GM23338 (cell line): Measurements from ENCODE around the gene HELZ.

Experiments
- CREB1 ChIP-seq: fragments of 250-450 bp; sonication (Bioruptor Pico); IDR thresholded peaks from 2 replicates; pipeline ENCODE4 v1.5.0; 2020; ENCODE audit warnings: low read depth, mild to moderate bottlenecking, moderate library complexity
- EZH2 ChIP-seq: fragments of 200-600 bp; sonication (generic); IDR thresholded peaks from one replicate; pipeline ENCODE4 v1.8.0; 2017; ENCODE audit warnings: antibody characterized with exemption, mild to moderate bottlenecking, low read depth; ENCODE audit not compliant: unreplicated experiment
- EZH2phosphoT487 ChIP-seq: fragments of 200-600 bp; sonication (generic); IDR thresholded peaks from one replicate; pipeline ENCODE4 v1.8.1; 2018; ENCODE audit warnings: antibody characterized with exemption; ENCODE audit not compliant: unreplicated experiment
- JUNB ChIP-seq: IDR thresholded peaks from one replicate; pipeline ENCODE4 v1.6.1; 2016; ENCODE audit warnings: antibody characterized with exemption; ENCODE audit not compliant: unreplicated experiment
- NANOG ChIP-seq: IDR thresholded peaks from 2 replicates; pipeline ENCODE4 v1.6.1; 2016; ENCODE audit warnings: antibody characterized with exemption, borderline replicate concordance
- POLR2AphosphoS5 ChIP-seq: IDR thresholded peaks from 2 replicates; pipeline ENCODE4 v1.6.1; 2016; ENCODE audit warnings: antibody characterized with exemption, low read depth
- STAT1 ChIP-seq: IDR thresholded peaks from one replicate; pipeline ENCODE4 v1.6.1; 2016; ENCODE audit warnings: antibody characterized with exemption; ENCODE audit not compliant: unreplicated experiment
- ZNF114 ChIP-seq: fragments of 250-450 bp; sonication (Bioruptor Pico); IDR thresholded peaks from 2 replicates; pipeline ENCODE4 v1.5.0; 2020; ENCODE audit warnings: mild to moderate bottlenecking, moderate library complexity
- ZNF331 ChIP-seq: fragments of 250-450 bp; sonication (Bioruptor Pico); IDR thresholded peaks from 2 replicates; pipeline ENCODE4 v1.5.0; 2020; ENCODE audit warnings: low read depth, mild to moderate bottlenecking, moderate library complexity
- TF ChIP-seq, protein P1 (sequence below), 2 experiments: fragments of 200-600 bp in 1 of 2; sonication (generic) in 1 of 2; conservative IDR thresholded peaks; 2 replicates each; pipeline versions ENCODE4 v1.5.1 to v1.6.1; 2016 to 2017; ENCODE audit warnings: antibody characterized with exemption in 2 of 2, low read depth in 2 of 2, mild to moderate bottlenecking in 2 of 2, moderate library complexity in 1 of 2
- TF ChIP-seq, protein P2 (sequence below): IDR thresholded peaks from one replicate; pipeline ENCODE4 v1.6.1; 2018; ENCODE audit warnings: antibody characterized with exemption; ENCODE audit not compliant: unreplicated experiment
- TF ChIP-seq, protein P3 (sequence below): fragments of 250-450 bp; sonication (Bioruptor Pico); IDR thresholded peaks from 2 replicates; pipeline ENCODE4 v1.5.0; 2020; ENCODE audit warnings: mild to moderate bottlenecking, moderate library complexity
- TF ChIP-seq, protein P4 (sequence below): IDR thresholded peaks from 2 replicates; pipeline ENCODE4 v1.6.1; 2016; ENCODE audit warnings: antibody characterized with exemption

DNA sequence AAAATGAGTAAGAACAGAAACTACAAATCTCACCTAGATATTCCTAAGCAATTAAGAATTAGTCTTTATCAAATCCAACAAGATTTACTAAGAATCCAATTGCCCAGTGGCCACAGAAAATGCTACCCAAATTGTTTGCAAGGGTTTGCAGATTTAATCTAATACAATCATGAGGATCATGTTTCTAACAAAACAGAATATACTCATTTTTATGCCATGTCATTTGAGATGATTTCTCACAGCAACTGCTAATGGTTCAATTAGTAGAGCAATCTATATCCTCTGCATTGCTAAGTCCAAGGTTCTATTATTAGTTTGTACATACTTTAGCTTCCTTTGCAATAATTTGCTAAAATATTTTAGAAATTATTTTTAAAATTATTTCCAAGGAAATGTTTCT, 41.2 kb downstream of the HELZ start:
- TF ChIP-seq, protein P1, sequence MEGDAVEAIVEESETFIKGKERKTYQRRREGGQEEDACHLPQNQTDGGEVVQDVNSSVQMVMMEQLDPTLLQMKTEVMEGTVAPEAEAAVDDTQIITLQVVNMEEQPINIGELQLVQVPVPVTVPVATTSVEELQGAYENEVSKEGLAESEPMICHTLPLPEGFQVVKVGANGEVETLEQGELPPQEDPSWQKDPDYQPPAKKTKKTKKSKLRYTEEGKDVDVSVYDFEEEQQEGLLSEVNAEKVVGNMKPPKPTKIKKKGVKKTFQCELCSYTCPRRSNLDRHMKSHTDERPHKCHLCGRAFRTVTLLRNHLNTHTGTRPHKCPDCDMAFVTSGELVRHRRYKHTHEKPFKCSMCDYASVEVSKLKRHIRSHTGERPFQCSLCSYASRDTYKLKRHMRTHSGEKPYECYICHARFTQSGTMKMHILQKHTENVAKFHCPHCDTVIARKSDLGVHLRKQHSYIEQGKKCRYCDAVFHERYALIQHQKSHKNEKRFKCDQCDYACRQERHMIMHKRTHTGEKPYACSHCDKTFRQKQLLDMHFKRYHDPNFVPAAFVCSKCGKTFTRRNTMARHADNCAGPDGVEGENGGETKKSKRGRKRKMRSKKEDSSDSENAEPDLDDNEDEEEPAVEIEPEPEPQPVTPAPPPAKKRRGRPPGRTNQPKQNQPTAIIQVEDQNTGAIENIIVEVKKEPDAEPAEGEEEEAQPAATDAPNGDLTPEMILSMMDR (conservative IDR thresholded peaks at IDR 0.05; ENCODE audit: low read depth in 2 of 2), result no peak
- TF ChIP-seq, protein P2, sequence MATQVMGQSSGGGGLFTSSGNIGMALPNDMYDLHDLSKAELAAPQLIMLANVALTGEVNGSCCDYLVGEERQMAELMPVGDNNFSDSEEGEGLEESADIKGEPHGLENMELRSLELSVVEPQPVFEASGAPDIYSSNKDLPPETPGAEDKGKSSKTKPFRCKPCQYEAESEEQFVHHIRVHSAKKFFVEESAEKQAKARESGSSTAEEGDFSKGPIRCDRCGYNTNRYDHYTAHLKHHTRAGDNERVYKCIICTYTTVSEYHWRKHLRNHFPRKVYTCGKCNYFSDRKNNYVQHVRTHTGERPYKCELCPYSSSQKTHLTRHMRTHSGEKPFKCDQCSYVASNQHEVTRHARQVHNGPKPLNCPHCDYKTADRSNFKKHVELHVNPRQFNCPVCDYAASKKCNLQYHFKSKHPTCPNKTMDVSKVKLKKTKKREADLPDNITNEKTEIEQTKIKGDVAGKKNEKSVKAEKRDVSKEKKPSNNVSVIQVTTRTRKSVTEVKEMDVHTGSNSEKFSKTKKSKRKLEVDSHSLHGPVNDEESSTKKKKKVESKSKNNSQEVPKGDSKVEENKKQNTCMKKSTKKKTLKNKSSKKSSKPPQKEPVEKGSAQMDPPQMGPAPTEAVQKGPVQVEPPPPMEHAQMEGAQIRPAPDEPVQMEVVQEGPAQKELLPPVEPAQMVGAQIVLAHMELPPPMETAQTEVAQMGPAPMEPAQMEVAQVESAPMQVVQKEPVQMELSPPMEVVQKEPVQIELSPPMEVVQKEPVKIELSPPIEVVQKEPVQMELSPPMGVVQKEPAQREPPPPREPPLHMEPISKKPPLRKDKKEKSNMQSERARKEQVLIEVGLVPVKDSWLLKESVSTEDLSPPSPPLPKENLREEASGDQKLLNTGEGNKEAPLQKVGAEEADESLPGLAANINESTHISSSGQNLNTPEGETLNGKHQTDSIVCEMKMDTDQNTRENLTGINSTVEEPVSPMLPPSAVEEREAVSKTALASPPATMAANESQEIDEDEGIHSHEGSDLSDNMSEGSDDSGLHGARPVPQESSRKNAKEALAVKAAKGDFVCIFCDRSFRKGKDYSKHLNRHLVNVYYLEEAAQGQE, result no peak
- TF ChIP-seq EZH2phosphoT487 (no peak), EZH2 (no peak), CREB1 (no peak), POLR2AphosphoS5 (no peak), JUNB (no peak), ZNF331 (CRISPR knock-in tag) (no peak), ZNF114 (no peak), STAT1 (no peak), NANOG (no peak)
- TF ChIP-seq, protein P3, sequence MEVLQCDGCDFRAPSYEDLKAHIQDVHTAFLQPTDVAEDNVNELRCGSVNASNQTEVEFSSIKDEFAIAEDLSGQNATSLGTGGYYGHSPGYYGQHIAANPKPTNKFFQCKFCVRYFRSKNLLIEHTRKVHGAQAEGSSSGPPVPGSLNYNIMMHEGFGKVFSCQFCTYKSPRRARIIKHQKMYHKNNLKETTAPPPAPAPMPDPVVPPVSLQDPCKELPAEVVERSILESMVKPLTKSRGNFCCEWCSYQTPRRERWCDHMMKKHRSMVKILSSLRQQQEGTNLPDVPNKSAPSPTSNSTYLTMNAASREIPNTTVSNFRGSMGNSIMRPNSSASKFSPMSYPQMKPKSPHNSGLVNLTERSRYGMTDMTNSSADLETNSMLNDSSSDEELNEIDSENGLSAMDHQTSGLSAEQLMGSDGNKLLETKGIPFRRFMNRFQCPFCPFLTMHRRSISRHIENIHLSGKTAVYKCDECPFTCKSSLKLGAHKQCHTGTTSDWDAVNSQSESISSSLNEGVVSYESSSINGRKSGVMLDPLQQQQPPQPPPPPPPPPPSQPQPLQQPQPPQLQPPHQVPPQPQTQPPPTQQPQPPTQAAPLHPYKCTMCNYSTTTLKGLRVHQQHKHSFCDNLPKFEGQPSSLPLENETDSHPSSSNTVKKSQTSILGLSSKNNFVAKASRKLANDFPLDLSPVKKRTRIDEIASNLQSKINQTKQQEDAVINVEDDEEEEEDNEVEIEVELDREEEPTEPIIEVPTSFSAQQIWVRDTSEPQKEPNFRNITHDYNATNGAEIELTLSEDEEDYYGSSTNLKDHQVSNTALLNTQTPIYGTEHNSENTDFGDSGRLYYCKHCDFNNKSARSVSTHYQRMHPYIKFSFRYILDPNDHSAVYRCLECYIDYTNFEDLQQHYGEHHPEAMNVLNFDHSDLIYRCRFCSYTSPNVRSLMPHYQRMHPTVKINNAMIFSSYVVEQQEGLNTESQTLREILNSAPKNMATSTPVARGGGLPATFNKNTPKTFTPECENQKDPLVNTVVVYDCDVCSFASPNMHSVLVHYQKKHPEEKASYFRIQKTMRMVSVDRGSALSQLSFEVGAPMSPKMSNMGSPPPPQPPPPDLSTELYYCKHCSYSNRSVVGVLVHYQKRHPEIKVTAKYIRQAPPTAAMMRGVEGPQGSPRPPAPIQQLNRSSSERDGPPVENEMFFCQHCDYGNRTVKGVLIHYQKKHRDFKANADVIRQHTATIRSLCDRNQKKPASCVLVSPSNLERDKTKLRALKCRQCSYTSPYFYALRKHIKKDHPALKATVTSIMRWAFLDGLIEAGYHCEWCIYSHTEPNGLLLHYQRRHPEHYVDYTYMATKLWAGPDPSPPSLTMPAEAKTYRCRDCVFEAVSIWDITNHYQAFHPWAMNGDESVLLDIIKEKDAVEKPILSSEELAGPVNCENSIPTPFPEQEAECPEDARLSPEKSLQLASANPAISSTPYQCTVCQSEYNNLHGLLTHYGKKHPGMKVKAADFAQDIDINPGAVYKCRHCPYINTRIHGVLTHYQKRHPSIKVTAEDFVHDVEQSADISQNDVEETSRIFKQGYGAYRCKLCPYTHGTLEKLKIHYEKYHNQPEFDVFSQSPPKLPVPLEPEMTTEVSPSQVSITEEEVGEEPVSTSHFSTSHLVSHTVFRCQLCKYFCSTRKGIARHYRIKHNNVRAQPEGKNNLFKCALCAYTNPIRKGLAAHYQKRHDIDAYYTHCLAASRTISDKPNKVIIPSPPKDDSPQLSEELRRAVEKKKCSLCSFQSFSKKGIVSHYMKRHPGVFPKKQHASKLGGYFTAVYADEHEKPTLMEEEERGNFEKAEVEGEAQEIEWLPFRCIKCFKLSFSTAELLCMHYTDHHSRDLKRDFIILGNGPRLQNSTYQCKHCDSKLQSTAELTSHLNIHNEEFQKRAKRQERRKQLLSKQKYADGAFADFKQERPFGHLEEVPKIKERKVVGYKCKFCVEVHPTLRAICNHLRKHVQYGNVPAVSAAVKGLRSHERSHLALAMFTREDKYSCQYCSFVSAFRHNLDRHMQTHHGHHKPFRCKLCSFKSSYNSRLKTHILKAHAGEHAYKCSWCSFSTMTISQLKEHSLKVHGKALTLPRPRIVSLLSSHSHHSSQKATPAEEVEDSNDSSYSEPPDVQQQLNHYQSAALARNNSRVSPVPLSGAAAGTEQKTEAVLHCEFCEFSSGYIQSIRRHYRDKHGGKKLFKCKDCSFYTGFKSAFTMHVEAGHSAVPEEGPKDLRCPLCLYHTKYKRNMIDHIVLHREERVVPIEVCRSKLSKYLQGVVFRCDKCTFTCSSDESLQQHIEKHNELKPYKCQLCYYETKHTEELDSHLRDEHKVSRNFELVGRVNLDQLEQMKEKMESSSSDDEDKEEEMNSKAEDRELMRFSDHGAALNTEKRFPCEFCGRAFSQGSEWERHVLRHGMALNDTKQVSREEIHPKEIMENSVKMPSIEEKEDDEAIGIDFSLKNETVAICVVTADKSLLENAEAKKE (CRISPR knock-in tag), result no peak
- TF ChIP-seq, protein P4, sequence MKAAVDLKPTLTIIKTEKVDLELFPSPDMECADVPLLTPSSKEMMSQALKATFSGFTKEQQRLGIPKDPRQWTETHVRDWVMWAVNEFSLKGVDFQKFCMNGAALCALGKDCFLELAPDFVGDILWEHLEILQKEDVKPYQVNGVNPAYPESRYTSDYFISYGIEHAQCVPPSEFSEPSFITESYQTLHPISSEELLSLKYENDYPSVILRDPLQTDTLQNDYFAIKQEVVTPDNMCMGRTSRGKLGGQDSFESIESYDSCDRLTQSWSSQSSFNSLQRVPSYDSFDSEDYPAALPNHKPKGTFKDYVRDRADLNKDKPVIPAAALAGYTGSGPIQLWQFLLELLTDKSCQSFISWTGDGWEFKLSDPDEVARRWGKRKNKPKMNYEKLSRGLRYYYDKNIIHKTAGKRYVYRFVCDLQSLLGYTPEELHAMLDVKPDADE, result no peak
